Panc1 (cell line): ENCODE results near the gene SLC9A1.

ENCODE experiments used
- POLR2AphosphoS5 ChIP-seq: IDR thresholded peaks from 2 replicates; pipeline ENCODE4 v1.6.1; 2012; ENCODE audit warnings: mild to moderate bottlenecking, low read depth, low read length, moderate library complexity
- TCF7L2 ChIP-seq: IDR thresholded peaks from 2 replicates; pipeline ENCODE4 v1.6.1; 2011; ENCODE audit warnings: mild to moderate bottlenecking, low read depth, low read length, inconsistent platforms
- TF ChIP-seq, protein P1 (sequence below): fragments of 450-650 bp; IDR thresholded peaks from 2 replicates; pipeline ENCODE4 v1.5.1; 2017; ENCODE audit warnings: mild to moderate bottlenecking

- TF ChIP-seq, protein P1, sequence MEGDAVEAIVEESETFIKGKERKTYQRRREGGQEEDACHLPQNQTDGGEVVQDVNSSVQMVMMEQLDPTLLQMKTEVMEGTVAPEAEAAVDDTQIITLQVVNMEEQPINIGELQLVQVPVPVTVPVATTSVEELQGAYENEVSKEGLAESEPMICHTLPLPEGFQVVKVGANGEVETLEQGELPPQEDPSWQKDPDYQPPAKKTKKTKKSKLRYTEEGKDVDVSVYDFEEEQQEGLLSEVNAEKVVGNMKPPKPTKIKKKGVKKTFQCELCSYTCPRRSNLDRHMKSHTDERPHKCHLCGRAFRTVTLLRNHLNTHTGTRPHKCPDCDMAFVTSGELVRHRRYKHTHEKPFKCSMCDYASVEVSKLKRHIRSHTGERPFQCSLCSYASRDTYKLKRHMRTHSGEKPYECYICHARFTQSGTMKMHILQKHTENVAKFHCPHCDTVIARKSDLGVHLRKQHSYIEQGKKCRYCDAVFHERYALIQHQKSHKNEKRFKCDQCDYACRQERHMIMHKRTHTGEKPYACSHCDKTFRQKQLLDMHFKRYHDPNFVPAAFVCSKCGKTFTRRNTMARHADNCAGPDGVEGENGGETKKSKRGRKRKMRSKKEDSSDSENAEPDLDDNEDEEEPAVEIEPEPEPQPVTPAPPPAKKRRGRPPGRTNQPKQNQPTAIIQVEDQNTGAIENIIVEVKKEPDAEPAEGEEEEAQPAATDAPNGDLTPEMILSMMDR = no peak
- TF ChIP-seq POLR2AphosphoS5 = no peak
- no peak for TF ChIP-seq TCF7L2
Measured at GRCh38 chr1:27101696-27102095, 53.2 kb downstream of the SLC9A1 start.
